CD4-positive, alpha-beta T cell treated with Interferon gamma for 1 hour (primary cell): ENCODE data around the gene PCDHGA1.
"Not testable (repeated sequence)": the region's sequence is repeated elsewhere in the genome, so short reads cannot be mapped to it uniquely, and the experiment has no call there.

Experiments used
- DNase-seq: peaks from one replicate; pipeline ENCODE4 v3.0.0-alpha.2; 2020

Gene PCDHGA1

GRCh38 chr5:141349917-141350619 is 19.8 kb downstream of the PCDHGA1 start, which contains the start of gene PCDHGB1:
PCDHGB1 (plus strand) TSS chr5:141350099; CDS start chr5:141350261, 162 bp downstream.
- DNase-seq: no peak

DNA sequence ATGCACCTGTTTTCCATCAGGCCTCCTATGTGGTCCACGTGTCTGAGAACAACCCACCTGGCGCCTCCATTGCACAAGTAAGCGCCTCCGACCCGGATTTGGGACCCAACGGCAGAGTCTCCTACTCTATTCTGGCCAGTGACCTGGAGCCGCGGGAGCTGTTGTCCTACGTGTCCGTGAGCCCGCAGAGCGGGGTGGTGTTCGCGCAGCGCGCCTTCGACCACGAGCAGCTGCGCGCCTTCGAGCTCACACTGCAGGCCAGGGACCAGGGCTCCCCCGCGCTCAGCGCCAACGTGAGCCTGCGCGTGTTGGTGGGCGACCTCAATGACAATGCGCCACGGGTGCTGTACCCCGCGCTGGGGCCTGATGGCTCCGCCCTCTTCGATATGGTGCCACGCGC is 21.3 kb downstream of the PCDHGA1 start:
- no peak for DNase-seq

- no peak for DNase-seq
Observed at GRCh38 chr5:141354900-141355469, 24.7 kb downstream of the PCDHGA1 start, which contains the start of gene PCDHGA4. PCDHGA4 (plus strand) TSS chr5:141355021; CDS start chr5:141355108, 87 bp downstream.

GRCh38 chr5:141355641-141356040 is 25.3 kb downstream of the PCDHGA1 start:
- no peak for DNase-seq

DNA sequence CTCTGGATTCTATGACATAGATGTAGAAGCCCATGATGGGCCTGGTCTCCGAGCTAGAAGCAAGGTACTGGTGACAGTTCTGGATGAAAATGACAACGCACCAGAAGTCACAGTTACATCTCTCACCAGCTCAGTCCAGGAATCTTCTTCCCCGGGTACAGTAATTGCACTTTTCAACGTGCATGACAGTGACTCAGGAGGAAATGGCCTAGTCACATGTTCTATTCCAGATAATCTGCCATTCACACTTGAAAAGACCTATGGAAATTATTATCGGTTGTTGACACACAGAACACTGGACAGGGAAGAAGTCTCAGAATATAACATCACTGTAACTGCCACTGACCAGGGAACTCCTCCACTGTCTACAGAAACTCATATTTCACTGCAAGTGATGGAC is 25.8 kb downstream of the PCDHGA1 start:
- no peak for DNase-seq

GRCh38 chr5:141356950-141357349 is 26.6 kb downstream of the PCDHGA1 start:
- no peak for DNase-seq

DNA sequence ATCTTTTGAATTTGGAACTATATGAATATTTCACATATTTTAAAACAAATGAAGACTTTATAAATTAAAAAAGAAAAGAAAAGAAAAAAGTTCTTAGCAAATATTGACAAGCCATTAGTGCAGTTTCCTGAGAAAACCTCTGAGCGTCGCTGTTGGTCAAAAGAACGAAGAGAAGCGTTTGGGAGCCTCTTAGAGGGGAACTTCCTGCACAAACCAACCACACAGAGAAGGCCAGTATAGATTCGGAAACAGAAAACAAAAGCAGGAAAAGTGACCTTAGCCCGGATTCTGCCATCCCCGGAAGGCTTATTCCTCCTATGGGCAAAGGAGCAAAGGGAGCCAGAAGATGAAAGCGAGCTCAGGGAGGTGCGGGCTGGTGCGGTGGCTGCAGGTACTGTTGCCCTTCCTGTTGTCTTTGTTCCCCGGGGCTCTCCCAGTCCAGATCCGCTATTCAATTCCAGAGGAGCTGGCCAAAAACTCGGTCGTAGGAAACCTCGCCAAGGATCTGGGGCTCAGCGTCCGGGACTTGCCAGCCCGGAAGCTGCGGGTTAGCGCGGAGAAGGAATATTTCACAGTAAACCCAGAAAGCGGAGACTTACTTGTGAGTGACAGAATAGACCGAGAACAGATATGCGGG is 29.6 kb downstream of the PCDHGA1 start, which contains the start of gene PCDHGB2:
Gene PCDHGB2 (plus strand): TSS at position 205 of the 637 bp plus-strand sequence. CDS start 142 bp downstream, at position 347.
- DNase-seq: no peak

DNA sequence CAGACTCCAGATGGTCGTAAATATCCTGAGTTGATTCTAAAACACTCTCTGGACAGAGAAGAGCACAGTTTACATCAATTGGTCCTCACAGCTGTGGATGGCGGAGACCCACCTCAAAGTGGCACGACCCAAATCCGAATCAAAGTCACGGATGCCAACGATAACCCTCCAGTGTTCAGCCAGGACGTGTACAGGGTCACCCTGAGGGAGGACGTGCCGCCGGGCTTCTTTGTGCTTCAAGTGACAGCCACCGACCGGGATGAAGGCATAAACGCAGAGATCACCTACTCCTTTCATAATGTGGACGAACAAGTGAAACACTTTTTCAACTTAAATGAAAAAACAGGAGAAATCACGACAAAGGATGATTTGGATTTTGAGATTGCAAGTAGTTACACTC is 30.4 kb downstream of the PCDHGA1 start:
- DNase-seq: no peak

GRCh38 chr5:141362719-141363118 is 32.4 kb downstream of the PCDHGA1 start:
- DNase-seq: no peak

DNA sequence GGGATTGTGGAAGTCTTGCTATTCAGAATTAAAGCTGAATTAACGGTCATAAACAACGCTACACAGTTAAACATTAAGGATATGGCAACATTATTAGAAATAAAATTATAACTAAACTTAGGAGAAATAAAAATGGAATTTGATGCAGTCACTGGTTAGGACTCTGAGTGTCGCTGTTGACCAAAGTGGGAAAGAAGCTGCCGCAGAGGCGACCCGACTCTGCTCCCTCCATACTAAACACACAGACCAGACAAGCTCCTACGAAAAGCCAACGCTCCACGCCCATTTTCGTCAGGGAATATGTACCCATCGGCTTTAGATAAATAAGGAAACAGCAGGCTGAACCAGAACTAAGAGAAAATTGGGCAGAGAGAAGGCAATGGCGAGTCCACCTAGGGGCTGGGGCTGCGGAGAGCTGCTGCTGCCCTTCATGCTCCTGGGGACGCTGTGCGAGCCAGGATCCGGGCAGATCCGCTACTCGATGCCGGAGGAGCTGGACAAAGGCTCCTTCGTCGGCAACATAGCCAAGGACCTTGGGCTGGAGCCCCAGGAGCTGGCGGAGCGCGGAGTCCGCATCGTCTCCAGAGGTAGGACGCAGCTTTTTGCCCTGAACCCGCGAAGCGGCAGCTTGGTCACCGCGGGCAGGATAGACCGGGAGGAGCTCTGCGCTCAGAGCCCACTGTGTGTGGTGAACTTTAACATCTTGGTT is 33.8 kb downstream of the PCDHGA1 start, which contains the start of gene PCDHGA5:
Gene PCDHGA5 (plus strand): TSS at position 211 of the 709 bp plus-strand sequence. CDS start 169 bp downstream, at position 380.
- DNase-seq: no peak

GRCh38 chr5:141366016-141366896 is 35.9 kb downstream of the PCDHGA1 start:
- no peak for DNase-seq

DNA sequence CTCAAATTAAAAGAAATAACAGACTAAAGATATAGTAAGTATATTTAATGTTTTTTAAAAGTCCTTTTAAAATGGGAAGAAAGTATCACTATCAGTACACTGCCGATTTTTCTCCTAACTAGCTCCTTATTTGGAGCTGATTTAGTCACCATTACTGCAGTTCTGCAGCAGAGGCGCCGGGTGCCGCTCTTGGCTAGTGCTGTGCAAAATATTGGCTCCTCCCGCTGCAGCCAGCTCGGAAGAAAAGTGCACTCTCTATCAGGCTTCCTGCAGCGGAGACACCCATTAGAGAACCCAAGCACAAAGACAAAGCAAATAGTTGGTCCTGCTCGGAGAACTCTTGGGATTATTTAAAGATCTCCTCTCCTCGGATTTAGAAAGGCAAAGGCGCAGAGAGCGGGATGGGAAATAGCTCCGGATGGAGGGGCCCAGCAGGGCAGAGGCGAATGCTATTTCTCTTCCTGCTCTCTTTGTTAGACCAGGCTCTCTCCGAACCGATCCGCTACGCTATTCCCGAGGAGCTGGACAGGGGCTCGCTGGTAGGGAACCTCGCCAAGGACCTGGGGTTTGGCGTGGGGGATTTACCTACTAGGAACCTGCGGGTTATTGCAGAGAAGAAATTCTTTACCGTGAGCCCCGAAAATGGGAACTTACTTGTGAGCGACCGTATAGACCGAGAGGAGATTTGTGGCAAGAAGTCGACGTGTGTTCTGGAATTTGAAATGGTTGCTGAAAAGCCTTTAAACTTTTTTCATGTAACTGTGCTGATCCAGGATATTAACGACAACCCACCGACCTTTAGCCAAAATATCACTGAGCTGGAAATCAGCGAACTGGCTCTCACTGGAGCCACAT is 39.9 kb downstream of the PCDHGA1 start, which contains the start of gene PCDHGB3:
Gene PCDHGB3 (plus strand): TSS at position 249 of the 855 bp plus-strand sequence. CDS start 153 bp downstream, at position 402.
- DNase-seq: peak; percentile 13

DNA sequence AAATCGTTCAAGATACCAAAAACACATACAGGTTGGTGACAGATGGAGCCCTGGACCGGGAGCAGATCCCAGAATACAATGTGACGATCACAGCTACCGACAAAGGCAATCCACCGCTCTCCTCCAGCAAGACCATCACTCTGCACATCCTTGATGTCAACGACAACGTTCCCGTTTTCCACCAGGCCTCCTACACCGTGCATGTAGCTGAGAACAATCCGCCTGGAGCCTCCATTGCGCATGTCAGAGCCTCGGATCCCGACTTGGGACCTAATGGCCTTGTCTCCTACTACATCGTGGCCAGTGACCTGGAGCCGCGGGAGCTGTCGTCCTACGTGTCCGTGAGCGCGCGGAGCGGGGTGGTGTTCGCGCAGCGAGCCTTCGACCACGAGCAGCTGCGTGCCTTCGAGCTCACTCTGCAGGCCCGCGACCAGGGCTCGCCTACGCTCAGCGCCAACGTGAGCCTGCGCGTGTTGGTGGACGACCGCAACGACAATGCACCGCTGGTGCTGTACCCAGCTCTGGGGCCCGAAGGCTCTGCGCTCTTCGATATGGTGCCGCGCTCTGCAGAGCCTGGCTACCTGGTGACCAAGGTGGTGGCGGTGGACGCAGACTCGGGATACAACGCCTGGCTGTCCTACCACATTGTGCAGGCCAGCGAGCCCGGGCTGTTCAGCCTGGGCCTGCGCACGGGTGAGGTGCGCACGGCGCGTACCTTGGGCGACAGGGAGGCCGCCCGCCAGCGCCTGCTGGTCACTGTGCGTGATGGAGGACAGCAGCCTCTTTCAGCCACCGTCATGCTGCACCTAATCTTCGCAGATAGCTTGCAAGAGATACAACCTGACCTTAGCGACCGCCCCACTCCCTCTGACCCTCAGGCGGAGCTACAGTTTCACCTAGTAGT is 41.5 kb downstream of the PCDHGA1 start:
- DNase-seq: no peak

DNA sequence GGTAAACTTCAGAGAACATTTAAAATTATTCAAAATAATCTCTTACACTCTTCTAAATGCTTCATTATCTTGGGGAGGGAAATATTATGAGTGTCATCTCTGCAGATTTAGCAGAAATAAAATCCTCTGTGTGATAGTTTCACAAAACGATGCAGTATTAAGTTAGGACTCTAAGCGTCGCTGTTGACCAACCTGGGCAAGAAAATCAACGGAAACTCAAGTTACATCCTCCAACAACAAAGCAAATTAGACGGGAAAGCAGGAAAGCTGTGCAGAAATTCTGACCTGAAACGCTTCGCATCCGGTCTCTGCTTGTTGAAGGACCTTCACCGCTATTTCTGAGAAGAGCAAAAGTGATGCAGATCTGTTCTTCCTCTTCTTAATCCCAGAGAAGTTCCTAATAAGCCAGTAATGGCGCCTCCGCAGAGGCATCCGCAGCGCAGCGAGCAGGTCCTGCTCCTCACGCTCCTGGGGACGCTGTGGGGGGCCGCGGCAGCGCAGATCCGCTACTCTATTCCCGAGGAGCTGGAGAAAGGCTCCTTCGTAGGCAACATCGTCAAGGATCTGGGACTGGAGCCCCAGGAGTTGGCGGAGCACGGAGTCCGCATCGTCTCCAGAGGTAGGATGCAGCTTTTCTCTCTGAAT is 43.5 kb downstream of the PCDHGA1 start, which contains the start of gene PCDHGA6:
Gene PCDHGA6 (plus strand): TSS at position 219 of the 645 bp plus-strand sequence. CDS start 193 bp downstream, at position 412.
- no peak for DNase-seq

- no peak for DNase-seq
Observed at GRCh38 chr5:141374627-141375026, 44.3 kb downstream of the PCDHGA1 start.

- DNase-seq: not testable (repeated sequence)
Observed at GRCh38 chr5:141375444-141376155, 45.3 kb downstream of the PCDHGA1 start.

GRCh38 chr5:141382469-141383294 is 52.4 kb downstream of the PCDHGA1 start, which contains the start of gene PCDHGA7:
PCDHGA7 (plus strand) TSS chr5:141382742; CDS start chr5:141382900, 158 bp downstream.
- no peak for DNase-seq
